ENCODE results near the gene HES1.

Gene HES1

GRCh38 chr3:194102436-194102835 is 33.5 kb upstream of the HES1 start:
- no peak for DNase-seq (ENCODE audit: low read depth)

DNA sequence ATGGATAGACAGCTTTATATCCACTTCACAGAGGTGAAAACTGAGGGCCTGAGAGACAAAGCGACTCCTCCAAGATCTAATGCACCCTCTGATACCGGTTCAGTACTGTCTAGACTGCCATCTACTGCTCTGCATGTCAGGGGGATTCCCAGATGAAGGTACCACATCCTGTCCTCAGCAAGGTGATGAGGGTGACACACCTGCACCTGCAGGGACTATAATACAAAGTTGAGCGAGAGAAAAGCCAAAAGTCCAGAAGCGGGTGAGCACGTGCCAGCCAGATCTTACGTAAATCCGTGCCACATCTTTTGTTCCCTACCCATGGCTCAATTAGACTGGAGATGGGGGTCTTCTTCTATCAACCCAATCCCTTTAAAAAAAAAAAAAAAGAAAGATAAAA is 32.4 kb upstream of the HES1 start:
- no peak for DNase-seq (ENCODE audit: low read depth)

GRCh38 chr3:194103983-194104751 is 31.8 kb upstream of the HES1 start:
- DNase-seq (ENCODE audit: low read depth) = no peak

GRCh38 chr3:194105292-194105691 is 30.7 kb upstream of the HES1 start:
- no peak for DNase-seq (ENCODE audit: low read depth)

DNA sequence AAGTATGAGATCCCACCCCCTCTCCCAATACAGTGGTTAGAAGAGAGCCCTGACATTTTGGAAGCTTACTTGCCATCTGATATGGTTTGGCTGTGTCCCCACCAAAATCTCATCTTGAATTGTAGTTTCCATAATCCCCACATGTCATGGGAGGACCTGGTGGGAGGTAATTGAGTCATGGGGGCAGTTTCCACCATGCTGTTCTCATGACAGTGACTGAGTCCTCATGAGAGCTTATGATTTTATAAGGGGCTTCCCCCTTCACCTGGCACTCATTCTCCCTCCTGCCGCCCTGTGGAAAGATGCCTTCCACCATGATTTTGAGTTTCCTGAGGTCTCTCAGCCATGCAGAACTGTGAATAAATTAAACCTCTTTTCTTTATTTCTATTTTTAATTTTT is 28.8 kb upstream of the HES1 start:
- no peak for DNase-seq (ENCODE audit: low read depth)

GRCh38 chr3:194109192-194109863 is 26.6 kb upstream of the HES1 start:
- DNase-seq (ENCODE audit: low read depth) = no peak

DNA sequence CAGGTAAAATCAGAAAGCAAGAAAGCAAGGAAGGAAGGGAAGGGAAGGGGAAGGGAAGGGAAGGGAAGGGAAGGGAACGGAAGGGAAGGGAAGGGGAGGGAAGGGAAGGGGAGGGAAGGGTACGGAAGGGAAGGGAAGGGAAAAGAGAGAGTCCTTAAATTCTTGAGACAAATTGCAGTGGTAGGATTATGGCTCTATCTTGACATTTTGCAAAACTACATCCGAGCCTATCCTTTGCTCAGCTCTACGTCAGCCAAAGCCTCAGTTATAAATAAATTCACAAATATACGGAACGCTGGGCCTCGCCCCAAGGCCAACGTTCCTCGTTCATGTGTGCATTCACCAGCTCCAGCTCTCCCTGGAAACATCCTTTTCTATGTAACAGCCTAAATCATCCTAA is 25.5 kb upstream of the HES1 start:
- no peak for DNase-seq (ENCODE audit: low read depth)

DNA sequence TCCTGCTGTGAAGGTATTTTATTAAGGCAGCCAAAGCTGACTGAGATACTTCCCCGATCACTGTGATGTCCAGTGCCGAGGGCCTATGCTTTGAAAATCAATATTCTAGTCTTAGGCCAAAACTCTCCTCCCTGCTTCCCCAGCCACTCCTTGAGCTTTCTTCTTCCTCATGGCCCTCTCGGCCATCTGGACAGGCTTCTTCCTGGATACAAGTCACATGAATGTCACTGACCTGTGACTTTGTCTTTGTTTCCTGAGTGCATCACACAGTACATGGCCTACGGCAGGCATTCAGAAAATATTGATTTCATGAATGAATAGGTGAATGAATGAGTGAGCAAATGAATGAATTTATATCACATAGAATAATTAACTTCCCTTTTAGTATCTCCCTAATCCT is 24.6 kb upstream of the HES1 start:
- no peak for DNase-seq (ENCODE audit: low read depth)

DNA sequence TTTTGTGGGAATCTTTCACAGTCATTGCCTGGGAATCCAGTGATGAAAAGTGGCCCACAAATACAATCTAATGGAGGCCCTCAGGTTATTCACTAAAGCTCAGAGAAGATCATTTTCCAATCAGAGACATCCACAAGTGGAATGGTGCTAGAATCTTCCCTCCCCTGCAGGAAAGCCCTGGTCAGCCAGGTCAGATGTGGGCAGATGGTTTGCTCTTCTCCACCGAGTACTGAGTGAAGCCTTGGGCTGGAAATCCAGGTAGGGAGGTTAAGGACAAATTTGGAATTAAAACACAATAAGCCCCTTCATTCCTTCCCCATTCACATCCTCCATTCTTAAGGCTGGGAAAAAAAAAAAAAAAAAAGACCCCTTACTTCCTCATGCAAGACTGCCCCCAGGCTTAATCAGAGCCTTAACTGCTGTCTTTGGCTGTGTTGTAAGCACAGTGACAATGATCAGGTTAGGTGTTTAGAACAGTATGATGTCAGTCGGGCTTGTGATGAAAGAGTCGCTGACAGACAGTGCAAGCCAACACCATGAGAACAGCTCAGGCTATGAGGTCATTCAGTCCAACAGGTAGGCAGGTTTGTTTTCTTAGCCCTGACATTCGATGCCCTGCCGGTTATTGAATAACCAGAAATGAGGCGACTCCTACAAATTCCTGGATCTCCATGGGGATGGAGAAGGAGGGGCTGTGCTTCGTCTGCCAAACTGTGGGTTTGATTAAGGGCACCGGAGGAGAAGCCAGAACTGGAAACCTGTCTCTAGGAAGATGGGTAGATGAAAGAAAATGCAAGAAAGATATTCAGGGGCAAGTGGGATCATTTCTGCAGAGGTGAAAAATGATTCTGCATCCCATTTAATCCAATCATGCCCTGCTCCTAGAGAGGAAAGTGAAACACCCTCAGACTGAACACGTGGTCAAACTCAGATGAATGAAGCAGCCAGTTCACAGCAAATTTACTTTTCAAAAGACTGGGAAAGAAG is 23.5 kb upstream of the HES1 start:
- no peak for DNase-seq (ENCODE audit: low read depth)

DNA sequence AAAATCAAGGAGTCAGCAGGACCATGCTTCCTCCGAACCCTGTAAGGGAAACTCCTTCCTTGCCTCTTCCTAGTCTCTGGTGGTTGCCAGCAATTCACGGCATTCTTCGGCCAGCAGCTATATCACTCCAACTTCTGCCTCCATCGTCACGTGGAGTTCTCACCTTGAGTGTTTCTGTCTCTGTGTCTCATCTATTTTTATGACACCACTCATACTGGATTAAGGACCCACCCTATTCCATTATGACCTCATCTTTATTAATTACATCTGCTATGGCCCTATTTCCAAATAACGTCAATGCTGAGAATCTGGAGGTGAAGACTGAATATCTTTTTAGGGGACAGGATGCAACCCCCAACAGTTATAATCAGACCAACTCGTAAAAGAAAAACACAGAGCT is 21.8 kb upstream of the HES1 start:
- DNase-seq (ENCODE audit: low read depth) = no peak

DNA sequence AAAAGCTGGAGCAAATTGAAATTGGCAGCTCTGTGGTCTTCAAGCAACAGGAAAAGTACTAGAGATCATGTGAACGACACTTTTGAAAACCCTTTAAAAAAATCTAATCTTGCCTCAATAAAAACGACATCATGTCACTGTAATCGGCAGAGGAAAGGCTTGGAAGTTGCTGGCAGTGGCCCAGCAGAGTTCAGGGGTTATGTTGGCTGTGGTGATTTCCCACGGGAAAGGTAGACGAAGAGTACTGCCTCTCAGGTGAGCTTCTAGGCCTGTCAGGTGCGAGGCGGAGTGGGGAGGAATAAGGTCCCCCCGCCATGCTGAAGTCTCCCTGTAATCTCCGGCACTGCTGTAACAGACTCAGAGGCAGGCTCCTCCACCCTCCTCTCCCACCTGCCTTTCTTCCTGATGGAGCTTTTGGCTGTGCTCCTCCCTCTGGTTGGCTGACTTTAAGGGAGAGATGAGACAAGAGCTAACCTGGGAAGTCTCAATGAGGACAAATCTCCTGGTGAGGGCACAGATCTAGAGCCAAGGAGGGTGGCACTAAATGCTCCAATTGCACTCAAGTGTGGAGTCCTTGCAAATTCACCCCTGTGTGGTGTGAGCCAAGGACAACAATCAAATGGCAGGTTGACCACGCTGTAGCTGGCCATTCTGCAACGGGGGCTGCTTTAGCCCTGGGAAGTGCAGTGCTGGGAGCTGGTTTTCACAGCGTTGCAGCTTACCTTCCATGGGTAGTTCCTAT is 18.7 kb upstream of the HES1 start:
- DNase-seq (ENCODE audit: low read depth) = no peak

DNA sequence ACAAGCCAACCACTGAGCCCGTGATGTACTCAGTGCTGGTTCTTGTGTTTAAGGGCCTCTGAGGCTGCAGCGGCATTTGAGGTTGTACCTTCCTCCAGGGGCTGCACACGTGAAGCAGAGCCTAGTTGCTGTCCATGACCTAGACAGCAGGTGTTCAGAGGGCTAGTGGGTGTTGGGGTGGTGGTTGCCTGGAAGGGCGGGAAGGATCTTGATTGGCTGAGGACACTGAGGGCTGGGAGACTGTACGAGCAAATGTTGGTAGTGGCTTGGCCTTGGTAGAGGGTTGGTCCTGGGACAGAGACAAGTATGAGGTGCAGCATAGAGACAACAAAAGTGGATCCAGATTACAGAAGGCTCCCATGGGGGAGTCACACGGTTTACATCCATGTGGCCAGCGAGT is 17.0 kb upstream of the HES1 start:
- no peak for DNase-seq (ENCODE audit: low read depth)

DNA sequence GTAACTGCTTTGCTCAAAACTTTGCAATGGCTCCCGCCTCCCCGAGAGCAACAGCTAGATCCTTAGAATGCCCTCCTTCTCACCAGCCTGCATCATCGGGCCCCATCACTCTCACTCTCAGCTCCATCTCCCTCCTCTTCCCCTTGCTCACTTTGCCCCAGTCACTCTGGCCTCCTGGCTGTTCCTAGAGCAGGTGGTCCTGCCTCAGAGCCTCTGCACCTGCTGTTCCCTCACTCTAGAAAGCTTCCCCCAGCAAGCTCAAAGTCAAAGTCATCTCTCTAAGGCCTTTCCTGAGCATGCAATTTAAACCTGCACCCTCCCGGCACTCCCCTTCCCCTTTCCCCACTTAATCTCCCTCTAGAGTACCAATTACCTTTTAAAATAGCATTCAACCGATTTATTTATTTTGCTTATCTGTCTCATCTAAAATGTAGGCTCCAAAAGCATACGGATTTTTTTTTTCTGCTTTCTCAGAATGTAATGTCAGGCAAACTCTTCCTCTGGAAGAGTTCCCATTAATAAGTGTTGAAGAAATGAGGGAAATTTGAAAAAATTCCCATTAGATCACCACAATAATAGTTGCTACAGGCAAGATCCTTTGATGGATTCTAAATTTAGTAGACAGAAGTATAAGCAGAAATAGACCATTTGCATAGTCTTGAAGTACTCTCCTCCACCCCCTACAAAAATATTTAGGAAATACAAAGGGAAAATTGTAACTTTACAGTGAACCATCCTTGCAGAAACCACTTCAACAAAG is 15.9 kb upstream of the HES1 start:
- DNase-seq (ENCODE audit: low read depth) = no peak

GRCh38 chr3:194120789-194121770 is 14.9 kb upstream of the HES1 start:
- no peak for DNase-seq (ENCODE audit: low read depth)

- DNase-seq (ENCODE audit: low read depth) = peak; percentile 75
These were observed 13.9 kb upstream of the HES1 start for GRCh38 chr3:194121891-194122631.

DNA sequence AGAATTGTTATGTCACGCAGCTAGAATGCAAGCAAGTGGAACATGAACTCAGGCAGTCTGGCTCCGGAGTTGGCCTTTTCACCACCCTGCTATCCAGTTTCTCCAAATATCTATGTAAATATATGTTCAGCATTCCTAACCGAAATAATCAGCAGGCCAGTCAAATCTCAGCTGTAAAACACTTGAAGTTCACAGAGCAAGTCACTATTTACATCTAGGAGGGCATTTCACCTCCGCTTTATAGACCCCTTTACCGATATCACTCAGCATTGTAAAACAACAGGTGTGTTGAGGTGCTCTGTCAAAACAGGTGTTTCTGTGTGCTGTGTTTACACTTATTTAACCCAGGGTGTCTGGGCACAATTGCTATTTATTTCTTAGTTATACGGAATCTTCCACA is 12.2 kb upstream of the HES1 start:
- no peak for DNase-seq (ENCODE audit: low read depth)

GRCh38 chr3:194124193-194124592 is 11.8 kb upstream of the HES1 start:
- no peak for DNase-seq (ENCODE audit: low read depth)

DNA sequence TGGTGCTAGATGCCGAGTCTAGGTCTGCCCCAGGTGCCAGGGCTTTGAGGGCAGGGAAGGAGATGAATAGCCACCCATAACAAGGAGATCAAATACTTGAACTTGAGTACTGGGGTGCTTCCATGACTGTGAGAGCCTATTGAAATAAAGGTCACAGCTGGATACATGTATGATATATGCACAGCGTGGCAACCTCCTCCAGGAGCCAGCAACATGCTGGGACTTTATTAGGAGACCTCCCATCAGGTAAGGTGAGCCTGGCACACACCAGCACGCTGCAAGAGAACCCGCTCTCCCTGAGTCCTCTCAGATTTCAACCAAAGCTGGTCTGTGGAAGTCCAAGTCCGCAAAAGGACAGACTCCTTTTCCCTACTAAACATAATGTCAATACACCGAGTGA is 10.5 kb upstream of the HES1 start:
- no peak for DNase-seq (ENCODE audit: low read depth)

- no peak for DNase-seq (ENCODE audit: low read depth)
These were observed 9.2 kb upstream of the HES1 start for GRCh38 chr3:194126790-194127189.
